Stimulated activated CD4-positive, alpha-beta T cell treated with anti-CD3 and anti-CD28 coated beads, TNF-alpha, amount 100 ng/mL, for 48 hours (primary cell): ENCODE measurements around the gene DISC1.

Experiments used
- DNase-seq, 3 donors: peaks; one replicate each; pipeline ENCODE4 v3.0.0-alpha.2; 2020; ENCODE audit warnings: low read depth in 3 of 3

DISC1 gene

GRCh38 chr1:231855926-231856325 lies 229.3 kb downstream of the DISC1 start:
- no peak for DNase-seq

GRCh38 chr1:231856426-231856825 lies 229.8 kb downstream of the DISC1 start:
- no peak for DNase-seq

GRCh38 chr1:231856894-231857293 lies 230.3 kb downstream of the DISC1 start:
- DNase-seq, result no peak

GRCh38 chr1:231857609-231858135 lies 231.1 kb downstream of the DISC1 start:
- DNase-seq, result no peak

- no peak for DNase-seq
Measured at GRCh38 chr1:231860221-231861088, 233.9 kb downstream of the DISC1 start.

GRCh38 chr1:231861541-231862481 lies 235.2 kb downstream of the DISC1 start:
- DNase-seq, result no peak

GRCh38 chr1:231862611-231863010 lies 236.0 kb downstream of the DISC1 start:
- DNase-seq, result no peak

- DNase-seq, result no peak
Measured at GRCh38 chr1:231865331-231865730, 238.7 kb downstream of the DISC1 start.

GRCh38 chr1:231866392-231867331 lies 240.1 kb downstream of the DISC1 start:
- peak; percentile 13 to 35 (median 27) for DNase-seq

- no peak for DNase-seq
Measured at GRCh38 chr1:231867607-231868006, 241.0 kb downstream of the DISC1 start.

- no peak for DNase-seq
Measured at GRCh38 chr1:231869364-231869763, 242.8 kb downstream of the DISC1 start.

GRCh38 chr1:231871471-231871870 lies 244.9 kb downstream of the DISC1 start:
- no peak for DNase-seq

GRCh38 chr1:231871878-231872277 lies 245.3 kb downstream of the DISC1 start:
- DNase-seq, result no peak

GRCh38 chr1:231872461-231872910 lies 245.9 kb downstream of the DISC1 start:
- no peak for DNase-seq

GRCh38 chr1:231878737-231879136 lies 252.1 kb downstream of the DISC1 start:
- DNase-seq, result no peak

- DNase-seq, result no peak
Measured at GRCh38 chr1:231879296-231879695, 252.7 kb downstream of the DISC1 start.

GRCh38 chr1:231882333-231882732 lies 255.7 kb downstream of the DISC1 start:
- no peak for DNase-seq

GRCh38 chr1:231882790-231883189 lies 256.2 kb downstream of the DISC1 start:
- no peak for DNase-seq

- DNase-seq, result no peak
Measured at GRCh38 chr1:231883382-231883781, 256.8 kb downstream of the DISC1 start.

GRCh38 chr1:231885209-231885854 lies 258.7 kb downstream of the DISC1 start:
- DNase-seq, result no peak

GRCh38 chr1:231887166-231887565 lies 260.6 kb downstream of the DISC1 start:
- DNase-seq, result no peak
